OCI-LY7 (cell line): ENCODE results near the gene MYOCOS.

Experiments used
- EZH2phosphoT487 ChIP-seq: fragments of 200-600 bp; sonication (generic); IDR thresholded peaks from 2 replicates; pipeline ENCODE4 v1.6.1; 2018; ENCODE audit warnings: low read depth, borderline replicate concordance, mild to moderate bottlenecking, mixed run types, antibody characterized with exemption, low read length, moderate library complexity, mixed read lengths
- TF ChIP-seq, protein P1 (sequence below): fragments of 200-600 bp; sonication (generic); conservative IDR thresholded peaks from 2 replicates; pipeline ENCODE4 v1.5.1; 2014; ENCODE audit warnings: mild to moderate bottlenecking, antibody characterized with exemption, low read length, moderate library complexity, mixed read lengths

DNA sequence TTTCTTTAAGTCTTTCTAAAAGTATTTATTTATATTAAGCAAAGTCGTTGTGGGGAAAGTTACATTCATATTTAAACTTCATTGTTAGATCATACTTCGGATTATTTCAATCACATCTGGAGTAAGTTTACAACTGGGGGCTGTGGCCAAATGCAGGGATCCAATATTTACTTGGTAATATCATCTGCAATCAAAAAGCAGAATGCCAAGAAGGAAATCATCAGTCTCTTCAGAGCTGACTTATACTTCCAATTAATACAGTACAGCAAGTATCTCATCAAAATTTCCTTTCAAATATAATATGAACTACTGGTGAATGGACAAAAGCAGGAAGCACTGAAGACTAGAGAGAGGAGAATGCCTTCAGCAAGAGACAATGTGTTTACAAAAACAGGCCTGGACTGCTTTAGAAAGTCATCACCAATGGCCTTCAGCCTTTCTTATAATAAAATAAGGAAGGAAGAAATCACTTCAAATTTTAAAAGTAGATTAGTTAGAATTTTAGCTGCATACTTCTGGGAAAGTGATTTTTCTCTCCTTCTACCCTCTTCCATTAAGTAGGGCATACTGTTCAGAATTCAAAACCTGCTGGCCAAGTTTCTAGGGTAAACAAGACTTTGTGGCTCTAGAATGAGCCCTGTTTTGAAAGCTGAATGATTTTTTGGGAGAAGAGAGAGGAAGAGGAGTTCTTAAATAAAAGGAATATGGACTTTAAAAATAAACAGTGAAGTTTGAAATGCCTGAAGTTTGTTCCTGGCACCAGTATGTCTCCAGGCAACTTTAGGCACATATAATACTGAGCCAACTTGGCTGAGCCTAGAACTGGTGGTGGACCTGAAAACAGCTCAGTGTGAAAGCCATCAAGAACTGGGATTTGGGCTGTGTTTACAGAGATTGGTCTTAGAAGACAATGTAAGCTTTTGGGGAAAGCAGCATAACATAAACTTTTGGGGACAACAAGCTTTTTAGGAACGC, 52.7 kb downstream of the MYOCOS start:
- TF ChIP-seq, protein P1, sequence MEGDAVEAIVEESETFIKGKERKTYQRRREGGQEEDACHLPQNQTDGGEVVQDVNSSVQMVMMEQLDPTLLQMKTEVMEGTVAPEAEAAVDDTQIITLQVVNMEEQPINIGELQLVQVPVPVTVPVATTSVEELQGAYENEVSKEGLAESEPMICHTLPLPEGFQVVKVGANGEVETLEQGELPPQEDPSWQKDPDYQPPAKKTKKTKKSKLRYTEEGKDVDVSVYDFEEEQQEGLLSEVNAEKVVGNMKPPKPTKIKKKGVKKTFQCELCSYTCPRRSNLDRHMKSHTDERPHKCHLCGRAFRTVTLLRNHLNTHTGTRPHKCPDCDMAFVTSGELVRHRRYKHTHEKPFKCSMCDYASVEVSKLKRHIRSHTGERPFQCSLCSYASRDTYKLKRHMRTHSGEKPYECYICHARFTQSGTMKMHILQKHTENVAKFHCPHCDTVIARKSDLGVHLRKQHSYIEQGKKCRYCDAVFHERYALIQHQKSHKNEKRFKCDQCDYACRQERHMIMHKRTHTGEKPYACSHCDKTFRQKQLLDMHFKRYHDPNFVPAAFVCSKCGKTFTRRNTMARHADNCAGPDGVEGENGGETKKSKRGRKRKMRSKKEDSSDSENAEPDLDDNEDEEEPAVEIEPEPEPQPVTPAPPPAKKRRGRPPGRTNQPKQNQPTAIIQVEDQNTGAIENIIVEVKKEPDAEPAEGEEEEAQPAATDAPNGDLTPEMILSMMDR = no peak
- no peak for TF ChIP-seq EZH2phosphoT487
